ENCODE measurements around the gene THRA. TPM values are rescaled to one million over a fixed set of nuclear protein-coding genes. Genes with fewer than 3 reads are reported as not detected.

THRA gene
- total RNA-seq, 1 experiment from 2014 or later, result 11.4 TPM

DNA sequence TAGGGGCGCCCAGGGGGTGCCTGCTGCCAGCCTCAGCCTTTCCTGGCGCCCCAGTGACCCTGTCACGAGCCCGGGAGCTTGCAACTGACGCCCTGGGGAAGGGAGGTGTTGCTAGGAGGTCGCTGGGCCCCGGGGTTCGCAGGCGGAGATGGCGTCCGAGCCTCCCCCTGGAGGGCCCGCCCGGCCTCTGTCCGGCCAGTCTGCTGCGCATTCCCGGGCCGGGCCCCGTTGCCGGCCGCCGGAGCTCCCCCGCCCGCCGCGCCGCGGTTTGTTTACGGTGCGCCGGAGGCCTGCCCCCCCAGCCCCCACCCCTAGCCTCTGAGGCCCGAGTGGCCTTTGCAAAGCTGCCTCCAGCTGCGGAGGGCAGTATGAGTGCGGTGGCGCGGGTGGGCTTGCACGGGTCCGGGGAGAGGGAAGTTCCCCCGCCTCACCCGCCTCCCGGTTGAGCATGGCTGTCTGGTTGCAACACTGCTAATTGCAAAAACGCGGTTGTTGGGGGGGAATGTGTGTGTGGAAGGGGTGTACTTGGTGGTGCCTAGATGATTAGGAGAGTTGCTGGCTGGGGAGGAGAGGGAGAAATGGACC lies 514 bp downstream of the THRA start:
- Histone ChIP-seq H3K9me3 (ENCODE audit: insufficient read depth, low read depth) (no peaks in the 10 kb centered on the region), H4K20me1 (ENCODE audit: insufficient read depth) (no peaks in the 10 kb centered on the region), H3K27me3 (ENCODE audit: insufficient read depth, low read depth) (peaks cover 5% of the 10 kb centered on the region; the same call in 1 of the 2 replicates), H2AFZ (peak overlapping the region; percentile 99), H3K4me2 (peak overlapping the region; percentile 92), H3K36me3 (ENCODE audit: low read depth) (no peaks in the 10 kb centered on the region), H3K27ac (no peak overlapping the region), H3F3A (ENCODE audit: insufficient read depth, low read depth) (peaks cover 8% of the 10 kb centered on the region; the same call in 1 of the 2 replicates), H3K4me1 (replicated peaks; ENCODE audit: insufficient read depth) (peaks cover 24% of the 10 kb centered on the region; the same call in 1 of the 2 replicates), H3K4me3 (peak overlapping the region; percentile 95), H3K79me2 (ENCODE audit: low read depth) (no peaks in the 10 kb centered on the region), H3K9me2 (ENCODE audit: insufficient read depth) (no peaks in the 10 kb centered on the region)
- intact Hi-C loops (cut with micrococcal nuclease; ENCODE audit: unreplicated experiment), result loop anchor here (5.0 kb wide), 1 partner anchor 49 kb away; no protein-coding TSS in a partner anchor
- BruUV-seq (replicated peaks), result no TSS peak
- CTCF ChIA-PET, result no interaction called here
- TF ChIP-seq, protein P1, sequence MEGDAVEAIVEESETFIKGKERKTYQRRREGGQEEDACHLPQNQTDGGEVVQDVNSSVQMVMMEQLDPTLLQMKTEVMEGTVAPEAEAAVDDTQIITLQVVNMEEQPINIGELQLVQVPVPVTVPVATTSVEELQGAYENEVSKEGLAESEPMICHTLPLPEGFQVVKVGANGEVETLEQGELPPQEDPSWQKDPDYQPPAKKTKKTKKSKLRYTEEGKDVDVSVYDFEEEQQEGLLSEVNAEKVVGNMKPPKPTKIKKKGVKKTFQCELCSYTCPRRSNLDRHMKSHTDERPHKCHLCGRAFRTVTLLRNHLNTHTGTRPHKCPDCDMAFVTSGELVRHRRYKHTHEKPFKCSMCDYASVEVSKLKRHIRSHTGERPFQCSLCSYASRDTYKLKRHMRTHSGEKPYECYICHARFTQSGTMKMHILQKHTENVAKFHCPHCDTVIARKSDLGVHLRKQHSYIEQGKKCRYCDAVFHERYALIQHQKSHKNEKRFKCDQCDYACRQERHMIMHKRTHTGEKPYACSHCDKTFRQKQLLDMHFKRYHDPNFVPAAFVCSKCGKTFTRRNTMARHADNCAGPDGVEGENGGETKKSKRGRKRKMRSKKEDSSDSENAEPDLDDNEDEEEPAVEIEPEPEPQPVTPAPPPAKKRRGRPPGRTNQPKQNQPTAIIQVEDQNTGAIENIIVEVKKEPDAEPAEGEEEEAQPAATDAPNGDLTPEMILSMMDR (conservative IDR thresholded peaks at IDR 0.05), result no peak
- no peak for TF ChIP-seq EZH2 (IDR thresholded peaks at IDR 0.05; ENCODE audit: low read depth)
- POLR2A ChIA-PET (ENCODE audit: unreplicated experiment), result interaction anchor here (0.6 kb wide), 2 partner anchors 19 to 231 kb away, joined by 4 read pairs; no protein-coding TSS in a partner anchor
- DNase-seq, result no peak

DNA sequence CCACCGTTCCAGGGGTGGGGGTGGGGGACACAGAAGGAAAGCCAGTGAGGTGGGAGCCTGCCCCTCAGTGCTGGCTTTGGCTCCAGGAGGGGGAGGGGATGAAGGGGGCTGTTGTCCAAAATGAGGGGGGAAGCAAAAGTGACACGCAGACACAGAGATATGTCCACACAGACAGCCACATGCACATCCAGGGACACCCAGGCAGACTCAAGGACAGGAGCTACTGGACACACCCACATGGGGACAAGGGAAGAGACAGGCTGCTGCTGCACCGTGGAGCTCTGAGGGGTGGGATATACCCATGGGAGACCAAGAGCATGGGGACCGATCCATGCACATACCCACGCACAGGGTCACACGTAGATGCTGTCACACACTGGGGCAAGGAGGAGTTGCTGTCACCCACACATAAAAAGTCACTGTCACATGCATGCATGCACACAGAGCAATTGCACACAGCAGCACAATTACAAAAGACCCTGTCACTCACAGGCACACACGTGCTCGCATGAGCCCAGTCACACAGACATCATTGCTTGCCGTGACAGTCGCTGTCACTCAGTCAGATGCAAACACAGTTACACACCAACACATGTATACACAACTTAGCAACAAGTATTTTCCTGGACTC lies 1.3 kb downstream of the THRA start:
- Histone ChIP-seq H3K79me2 (ENCODE audit: low read depth) (no peaks in the 10 kb centered on the region), H3F3A (ENCODE audit: insufficient read depth, low read depth) (peaks cover 8% of the 10 kb centered on the region; the same call in 1 of the 2 replicates), H2AFZ (no peak overlapping the region), H3K27me3 (ENCODE audit: insufficient read depth, low read depth) (peaks cover 5% of the 10 kb centered on the region; the same call in 1 of the 2 replicates), H3K9me2 (ENCODE audit: insufficient read depth) (no peaks in the 10 kb centered on the region), H3K4me1 (replicated peaks; ENCODE audit: insufficient read depth) (peaks cover 24% of the 10 kb centered on the region; the same call in 1 of the 2 replicates), H3K4me2 (peak overlapping the region; percentile 92), H3K4me3 (peak overlapping the region; percentile 95; the same call in 1 of the 2 replicates), H3K9me3 (ENCODE audit: insufficient read depth, low read depth) (no peaks in the 10 kb centered on the region), H3K36me3 (ENCODE audit: low read depth) (no peaks in the 10 kb centered on the region), H4K20me1 (ENCODE audit: insufficient read depth) (no peaks in the 10 kb centered on the region), H3K27ac (no peak overlapping the region)
- BruUV-seq (replicated peaks), result no TSS peak
- DNase-seq, result no peak
- POLR2A ChIA-PET (ENCODE audit: unreplicated experiment), result no interaction called here
- intact Hi-C loops (cut with micrococcal nuclease; ENCODE audit: unreplicated experiment), result loop anchor here (5.0 kb wide), 1 partner anchor 48 kb away; no protein-coding TSS in a partner anchor
- TF ChIP-seq, protein P1 (conservative IDR thresholded peaks at IDR 0.05), result no peak
- no peak for TF ChIP-seq EZH2 (IDR thresholded peaks at IDR 0.05; ENCODE audit: low read depth)
- CTCF ChIA-PET, result interaction anchor here (1.0 to 1.6 kb wide), 2 partner anchors 10 to 12 kb away, joined by 4 read pairs; no protein-coding TSS in a partner anchor

DNA sequence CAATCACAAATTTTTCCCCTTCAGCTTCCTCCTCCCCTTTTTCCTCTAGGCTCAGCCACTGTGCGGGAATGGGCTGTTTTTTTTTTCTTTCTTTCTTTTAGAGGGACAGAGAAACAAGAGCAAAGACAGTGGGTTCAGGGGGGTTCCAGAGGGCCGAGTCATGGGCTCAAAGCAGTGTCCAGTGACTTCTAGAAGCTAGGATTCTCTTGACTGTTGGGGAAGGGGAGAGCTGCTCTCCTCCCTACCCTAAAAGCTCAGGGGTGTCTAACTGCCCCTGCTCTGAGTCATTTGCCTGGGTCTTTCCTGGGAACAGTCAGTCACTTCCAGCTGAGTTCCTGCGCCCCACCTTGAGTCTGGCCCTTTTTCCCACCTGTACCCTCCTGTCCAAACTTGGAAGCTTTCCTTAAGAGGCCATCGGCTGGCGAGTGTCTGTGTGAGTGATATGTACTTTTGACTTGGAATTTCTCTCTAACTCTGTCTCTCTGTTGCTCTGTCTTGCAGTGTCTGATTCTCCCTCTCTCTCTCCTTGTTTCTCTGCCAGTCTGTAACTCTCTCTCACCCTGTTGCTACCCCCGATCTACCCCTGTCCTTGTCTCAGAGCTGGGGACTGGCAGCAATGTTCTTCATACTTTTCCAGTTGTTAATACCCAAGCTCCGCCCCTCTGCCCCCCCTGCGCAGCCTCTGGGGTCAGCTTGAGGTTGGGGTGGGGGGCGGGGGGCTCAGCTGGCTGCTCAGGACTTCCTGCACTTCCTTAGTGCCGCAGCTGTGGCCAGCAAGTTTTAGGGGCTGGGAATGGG lies 2.4 kb downstream of the THRA start:
- H3K9me3 ChIP-seq (ENCODE audit: insufficient read depth, low read depth), result no peaks in the 10 kb centered on the region
- H2AFZ ChIP-seq, result no peak overlapping the region
- H3K4me2 ChIP-seq, result peak overlapping the region; percentile 21; the same call in 1 of the 2 replicates
- intact Hi-C loops (cut with micrococcal nuclease; ENCODE audit: unreplicated experiment), result loop anchor here (5.0 kb wide), 1 partner anchor 47 kb away; no protein-coding TSS in a partner anchor
- CTCF ChIA-PET, result interaction anchor here (0.5 to 1.6 kb wide), 3 partner anchors 9 to 558 kb away, joined by 3 to 4 read pairs (median 4); no protein-coding TSS in a partner anchor
- DNase-seq, result peak in 1 of 2 experiments; percentile 23
- no peaks in the 10 kb centered on the region for H3K79me2 ChIP-seq (ENCODE audit: low read depth)
- H3K27ac ChIP-seq, result no peak overlapping the region
- H3K36me3 ChIP-seq (ENCODE audit: low read depth), result no peaks in the 10 kb centered on the region
- no TSS peak for BruUV-seq (replicated peaks)
- H3K4me1 ChIP-seq (replicated peaks; ENCODE audit: insufficient read depth), result peaks cover 24% of the 10 kb centered on the region; the same call in 1 of the 2 replicates
- POLR2A ChIA-PET (ENCODE audit: unreplicated experiment), result interaction anchor here (0.6 kb wide), 2 partner anchors 326 to 1340 kb away, joined by 4 to 8 read pairs; no protein-coding TSS in a partner anchor
- H3K4me3 ChIP-seq, result no peak overlapping the region
- TF ChIP-seq EZH2 (IDR thresholded peaks at IDR 0.05; ENCODE audit: low read depth), result no peak
- TF ChIP-seq, protein P1 (conservative IDR thresholded peaks at IDR 0.05), result no peak
- H3K9me2 ChIP-seq (ENCODE audit: insufficient read depth), result no peaks in the 10 kb centered on the region
- peaks cover 8% of the 10 kb centered on the region; the same call in 1 of the 2 replicates for H3F3A ChIP-seq (ENCODE audit: insufficient read depth, low read depth)
- H4K20me1 ChIP-seq (ENCODE audit: insufficient read depth), result no peaks in the 10 kb centered on the region; the same call in 1 of the 2 replicates
- peaks cover 5% of the 10 kb centered on the region; the same call in 1 of the 2 replicates for H3K27me3 ChIP-seq (ENCODE audit: insufficient read depth, low read depth)
